OCI-LY1 (cell line): ENCODE results near the gene C22orf15.

ENCODE experiments used
- H2AFZ ChIP-seq: fragments of 200-600 bp; sonication (generic), shearing (Covaris generic); 2 replicates; pipeline ENCODE4 v1.6.0; 2014; ENCODE audit warnings: antibody characterized with exemption, mild to moderate bottlenecking, low read length
- H3F3A ChIP-seq: fragments of 200-600 bp; sonication (generic), shearing (Covaris generic); 2 replicates; pipeline ENCODE4 v1.6.0; 2014; ENCODE audit warnings: mild to moderate bottlenecking, antibody characterized with exemption, low read length, moderate library complexity; ENCODE audit not compliant: insufficient read depth
- H3K27ac ChIP-seq: fragments of 200-600 bp; sonication (generic); 2 replicates; pipeline ENCODE4 v1.5.1; 2014; ENCODE audit warnings: low read length, mixed run types, mild to moderate bottlenecking, low read depth; ENCODE audit not compliant: poor library complexity, severe bottlenecking
- H3K27me3 ChIP-seq: fragments of 200-600 bp; sonication (generic); 2 replicates; pipeline ENCODE4 v1.6.0; 2014; ENCODE audit warnings: antibody characterized with exemption, mild to moderate bottlenecking, low read length, moderate library complexity; ENCODE audit not compliant: insufficient read depth
- H3K36me3 ChIP-seq: fragments of 200-600 bp; sonication (generic); 2 replicates; pipeline ENCODE4 v1.6.1; 2014; ENCODE audit warnings: mild to moderate bottlenecking, antibody characterized with exemption, low read length, moderate library complexity, mixed read lengths; ENCODE audit not compliant: insufficient read depth
- H3K4me1 ChIP-seq: fragments of 200-600 bp; sonication (generic); 2 replicates; pipeline ENCODE4 v1.5.1; 2014; ENCODE audit warnings: mild to moderate bottlenecking, low read length, moderate library complexity; ENCODE audit not compliant: insufficient read depth, severe bottlenecking
- H3K4me2 ChIP-seq: fragments of 200-600 bp; sonication (generic), shearing (Covaris generic); 2 replicates; pipeline ENCODE4 v1.6.1; 2014; ENCODE audit warnings: low read length
- H3K4me3 ChIP-seq: fragments of 200-600 bp; sonication (generic); 2 replicates; pipeline ENCODE4 v1.5.1; 2014; ENCODE audit warnings: low read length, low read depth, mild to moderate bottlenecking, mixed read lengths; ENCODE audit not compliant: poor library complexity, severe bottlenecking
- H3K79me2 ChIP-seq: fragments of 200-600 bp; shearing (Covaris generic); 2 replicates; pipeline ENCODE4 v1.6.1; 2016; ENCODE audit warnings: mixed run types, low read length, mixed read lengths; ENCODE audit not compliant: insufficient read depth
- H3K9ac ChIP-seq: fragments of 200-600 bp; sonication (generic), shearing (Covaris generic); 2 replicates; pipeline ENCODE4 v1.6.1; 2014; ENCODE audit warnings: mild to moderate bottlenecking, low read length, mixed read lengths
- H3K9me2 ChIP-seq: fragments of 200-600 bp; sonication (generic), shearing (Covaris generic); 2 replicates; pipeline ENCODE4 v1.6.1; 2014; ENCODE audit warnings: low read depth, mild to moderate bottlenecking, low read length, mixed read lengths
- H3K9me3 ChIP-seq: fragments of 200-600 bp; shearing (Covaris generic); 2 replicates; pipeline ENCODE4 v1.6.1; 2014; ENCODE audit warnings: low read length, mixed read lengths
- H4K20me1 ChIP-seq: fragments of 200-600 bp; sonication (generic), shearing (Covaris generic); 2 replicates; pipeline ENCODE4 v1.6.0; 2016; ENCODE audit warnings: mild to moderate bottlenecking, low read length; ENCODE audit not compliant: insufficient read depth
- CTCF ChIP-seq: fragments of 200-600 bp; sonication (generic), shearing (Covaris generic); IDR thresholded peaks from 2 replicates; pipeline ENCODE4 v1.5.1; 2017; ENCODE audit warnings: mild to moderate bottlenecking, antibody characterized with exemption, low read length, moderate library complexity, mixed read lengths
- EZH2 ChIP-seq: fragments of 200-600 bp; sonication (generic), shearing (Covaris generic); IDR thresholded peaks from 2 replicates; pipeline ENCODE4 v1.8.0; 2017; ENCODE audit warnings: borderline replicate concordance, mixed run types, mild to moderate bottlenecking, antibody characterized with exemption, low read length, moderate library complexity, mixed read lengths

C22orf15 gene

GRCh38 chr22:23801886-23802377, 39.1 kb downstream of the C22orf15 start:
- Histone ChIP-seq H3F3A (peaks cover 8% of the 10 kb centered on the region; the same call in 1 of the 2 replicates), H3K9ac (peak overlapping the region; percentile 90), H3K9me2 (no peaks in the 10 kb centered on the region), H2AFZ (no peak overlapping the region), H3K27ac (peak overlapping the region; percentile 98), H3K36me3 (peaks cover 55% of the 10 kb centered on the region), H3K27me3 (no peaks in the 10 kb centered on the region), H4K20me1 (no peaks in the 10 kb centered on the region), H3K79me2 (peaks cover 21% of the 10 kb centered on the region), H3K4me3 (peak overlapping the region; percentile 75), H3K9me3 (no peaks in the 10 kb centered on the region), H3K4me2 (peak overlapping the region; percentile 97), H3K4me1 (peaks cover 87% of the 10 kb centered on the region)
- TF ChIP-seq CTCF (no peak), EZH2 (no peak)

GRCh38 chr22:23803001-23803819, 40.4 kb downstream of the C22orf15 start:
- Histone ChIP-seq H3K4me2 (peak overlapping the region; percentile 97), H3F3A (peaks cover 8% of the 10 kb centered on the region; the same call in 1 of the 2 replicates), H3K4me3 (peak overlapping the region; percentile 75), H2AFZ (no peak overlapping the region), H4K20me1 (no peaks in the 10 kb centered on the region), H3K9me2 (no peaks in the 10 kb centered on the region), H3K27me3 (no peaks in the 10 kb centered on the region), H3K9ac (peak overlapping the region; percentile 90), H3K9me3 (no peaks in the 10 kb centered on the region), H3K4me1 (peaks cover 92% of the 10 kb centered on the region), H3K36me3 (peaks cover 55% of the 10 kb centered on the region), H3K27ac (peak overlapping the region; percentile 98), H3K79me2 (peaks cover 28% of the 10 kb centered on the region)
- TF ChIP-seq CTCF: no peak
- TF ChIP-seq EZH2: no peak

- Histone ChIP-seq H3K27me3 (no peaks in the 10 kb centered on the region), H3K9me3 (no peaks in the 10 kb centered on the region), H3K4me2 (peak overlapping the region; percentile 97), H4K20me1 (no peaks in the 10 kb centered on the region), H3F3A (peaks cover 8% of the 10 kb centered on the region; the same call in 1 of the 2 replicates), H3K4me3 (peak overlapping the region; percentile 75), H3K4me1 (peaks cover 76% of the 10 kb centered on the region), H2AFZ (no peak overlapping the region), H3K9me2 (no peaks in the 10 kb centered on the region), H3K36me3 (peaks cover 55% of the 10 kb centered on the region; the same call in 1 of the 2 replicates), H3K79me2 (peaks cover 28% of the 10 kb centered on the region), H3K9ac (peak overlapping the region; percentile 90), H3K27ac (peak overlapping the region; percentile 98)
- no peak for TF ChIP-seq EZH2
- TF ChIP-seq CTCF: no peak; the same call in 1 of the 2 replicates
These were observed 42.0 kb downstream of the C22orf15 start for GRCh38 chr22:23804781-23805291.
